Kidney epithelial cell (primary cell): Measurements from ENCODE around the gene PITX3. TPM values are rescaled to one million over a fixed set of nuclear protein-coding genes. Genes with fewer than 3 reads are reported as not detected.

Experiments
- DNase-seq: peaks from one replicate; pipeline ENCODE4 v3.0.0-alpha.2; 2010; ENCODE audit warnings: low read depth
- H3K27me3 ChIP-seq: 2 replicates; pipeline ENCODE4 v1.6.0; 2011; ENCODE audit warnings: low read length; ENCODE audit not compliant: control insufficient read depth, insufficient read depth
- H3K36me3 ChIP-seq: 2 replicates; pipeline ENCODE4 v1.5.1; 2011; ENCODE audit warnings: low read length; ENCODE audit not compliant: control insufficient read depth, insufficient read depth
- H3K4me3 ChIP-seq: 2 replicates; pipeline ENCODE4 v1.5.1; 2011; ENCODE audit warnings: low read depth, mild to moderate bottlenecking, control low read depth, low read length
- CTCF ChIP-seq: IDR thresholded peaks from 2 replicates; pipeline ENCODE4 v1.5.1; 2011; ENCODE audit warnings: mild to moderate bottlenecking, moderate library complexity, low read length, control low read depth, inconsistent platforms; ENCODE audit not compliant: insufficient read depth, poor library complexity, severe bottlenecking
- total RNA-seq: library from RNA; depleted of rRNA; stranded (reverse); fragments of >200 nt; gene quantifications from 2 replicates; pipeline ENCODE4 v1.2.3, GENCODE V29; 2015

Gene PITX3
- total RNA-seq, 1 donor from 2014 or later: 0.21 TPM

GRCh38 chr10:102266670-102267069, 25.4 kb upstream of the PITX3 start:
- Histone ChIP-seq H3K27me3 (no peaks in the 10 kb centered on the region), H3K4me3 (no peak overlapping the region), H3K36me3 (no peaks in the 10 kb centered on the region)
- no peak for DNase-seq
- TF ChIP-seq CTCF: no peak

- Histone ChIP-seq H3K27me3 (no peaks in the 10 kb centered on the region), H3K4me3 (no peak overlapping the region), H3K36me3 (no peaks in the 10 kb centered on the region)
- DNase-seq: no peak
- no peak for TF ChIP-seq CTCF
Observed at GRCh38 chr10:102264371-102264770, 23.1 kb upstream of the PITX3 start.

GRCh38 chr10:102262744-102263370, 21.5 kb upstream of the PITX3 start:
- Histone ChIP-seq H3K27me3 (no peaks in the 10 kb centered on the region), H3K36me3 (no peaks in the 10 kb centered on the region), H3K4me3 (no peak overlapping the region)
- no peak for TF ChIP-seq CTCF
- no peak for DNase-seq

- TF ChIP-seq CTCF: no peak
- DNase-seq: no peak
- Histone ChIP-seq H3K4me3 (no peak overlapping the region), H3K27me3 (no peaks in the 10 kb centered on the region), H3K36me3 (no peaks in the 10 kb centered on the region)
Observed at GRCh38 chr10:102261842-102262241, 20.5 kb upstream of the PITX3 start.

GRCh38 chr10:102261196-102261595, 19.9 kb upstream of the PITX3 start:
- no peaks in the 10 kb centered on the region for H3K36me3 ChIP-seq
- H3K27me3 ChIP-seq: no peaks in the 10 kb centered on the region
- no peak for TF ChIP-seq CTCF
- no peak for DNase-seq
- no peak overlapping the region for H3K4me3 ChIP-seq

- DNase-seq: no peak
- Histone ChIP-seq H3K4me3 (no peak overlapping the region), H3K36me3 (no peaks in the 10 kb centered on the region), H3K27me3 (no peaks in the 10 kb centered on the region)
- no peak for TF ChIP-seq CTCF
Observed at GRCh38 chr10:102255404-102255803, 14.1 kb upstream of the PITX3 start.
